ENCODE data around the gene UFSP2. TPM values are rescaled to one million over a fixed set of nuclear protein-coding genes. Genes with fewer than 3 reads are reported as not detected.

The UFSP2 gene
- total and polyA plus RNA-seq, 4 donors: 13.6 to 48.8 (median 21.9) TPM

DNA sequence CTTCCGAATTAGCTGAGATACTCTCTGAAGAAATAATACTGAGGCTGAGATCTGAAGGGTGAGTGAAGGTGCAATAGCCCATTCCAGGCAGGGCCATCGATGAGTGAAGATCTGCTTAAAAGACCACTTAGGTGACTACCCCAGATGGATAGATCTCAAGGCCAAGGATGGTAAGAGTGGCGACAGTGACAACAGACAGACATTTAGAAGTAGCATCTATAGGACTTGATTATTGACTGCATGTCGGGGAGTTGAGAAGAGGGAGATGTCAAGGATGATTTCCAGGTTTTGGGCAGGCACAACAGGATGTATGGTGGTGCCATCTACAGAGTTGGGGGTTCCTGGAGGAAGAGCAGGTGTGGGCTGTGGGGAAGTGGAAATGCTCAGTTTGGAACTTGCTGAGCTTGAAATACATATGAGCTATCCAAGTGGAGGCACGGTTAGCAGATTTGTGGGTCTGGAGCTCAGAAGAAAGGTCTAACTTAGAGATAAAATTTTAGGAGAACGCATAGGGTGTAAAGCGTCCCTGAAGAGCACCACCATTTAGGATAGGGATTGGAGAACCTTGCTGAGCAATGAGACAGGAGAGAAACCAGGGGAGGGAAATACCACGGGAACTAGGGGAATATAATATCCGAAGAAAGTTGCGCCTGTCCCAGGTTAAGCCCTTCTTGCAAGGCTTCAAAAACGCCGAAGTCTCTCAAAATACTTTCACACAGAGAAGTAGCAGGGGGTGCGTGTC, 688 bp downstream of the UFSP2 start:
- no peaks in the 10 kb centered on the region for H3K9me3 ChIP-seq (ENCODE audit: control insufficient read depth in 4 of 4, insufficient read depth in 3 of 4, low read length in 3 of 4)
- H3K27me3 ChIP-seq (ENCODE audit: control insufficient read depth in 3 of 3, insufficient read depth in 3 of 3, low read length in 2 of 3): no peaks in the 10 kb centered on the region
- DNase-seq: peak in 1 of 3 donors; percentile 65
- peak overlapping the region; percentile 79 to 97 for H3K27ac ChIP-seq (ENCODE audit: low read depth in 1 of 2, low read length in 1 of 2)
- WGBS, 2 donors: 17% methylated on average over 13 of the region's 13 CpGs
- TF ChIP-seq, protein P1, sequence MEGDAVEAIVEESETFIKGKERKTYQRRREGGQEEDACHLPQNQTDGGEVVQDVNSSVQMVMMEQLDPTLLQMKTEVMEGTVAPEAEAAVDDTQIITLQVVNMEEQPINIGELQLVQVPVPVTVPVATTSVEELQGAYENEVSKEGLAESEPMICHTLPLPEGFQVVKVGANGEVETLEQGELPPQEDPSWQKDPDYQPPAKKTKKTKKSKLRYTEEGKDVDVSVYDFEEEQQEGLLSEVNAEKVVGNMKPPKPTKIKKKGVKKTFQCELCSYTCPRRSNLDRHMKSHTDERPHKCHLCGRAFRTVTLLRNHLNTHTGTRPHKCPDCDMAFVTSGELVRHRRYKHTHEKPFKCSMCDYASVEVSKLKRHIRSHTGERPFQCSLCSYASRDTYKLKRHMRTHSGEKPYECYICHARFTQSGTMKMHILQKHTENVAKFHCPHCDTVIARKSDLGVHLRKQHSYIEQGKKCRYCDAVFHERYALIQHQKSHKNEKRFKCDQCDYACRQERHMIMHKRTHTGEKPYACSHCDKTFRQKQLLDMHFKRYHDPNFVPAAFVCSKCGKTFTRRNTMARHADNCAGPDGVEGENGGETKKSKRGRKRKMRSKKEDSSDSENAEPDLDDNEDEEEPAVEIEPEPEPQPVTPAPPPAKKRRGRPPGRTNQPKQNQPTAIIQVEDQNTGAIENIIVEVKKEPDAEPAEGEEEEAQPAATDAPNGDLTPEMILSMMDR (IDR thresholded peaks at IDR 0.05; ENCODE audit: control extremely low read depth, extremely low read depth): no peak
- H3K36me3 ChIP-seq (ENCODE audit: control insufficient read depth in 4 of 4, insufficient read depth in 4 of 4, low read length in 4 of 4): peaks cover 0 to 4% (median 1%) of the 10 kb centered on the region in 4 donors
- peak; percentile 37 for ATAC-seq (ENCODE audit: insufficient read depth, low FRiP score)
- H3K9ac ChIP-seq (ENCODE audit: insufficient read depth in 1 of 2, low read length in 2 of 2): peak overlapping the region; percentile 100
- H3K4me1 ChIP-seq (ENCODE audit: control insufficient read depth in 5 of 5, insufficient read depth in 5 of 5, low read length in 5 of 5): peaks cover 0 to 33% (median 9%) of the 10 kb centered on the region in 5 donors
- peak overlapping the region; percentile 79 for H3K4me3 ChIP-seq

- Histone ChIP-seq H3K4me3 (no peak overlapping the region), H3K4me1 (ENCODE audit: control insufficient read depth in 5 of 5, insufficient read depth in 5 of 5, low read length in 5 of 5) (peaks cover 0 to 33% (median 12%) of the 10 kb centered on the region in 5 donors), H3K27me3 (ENCODE audit: control insufficient read depth in 3 of 3, insufficient read depth in 3 of 3, low read length in 2 of 3) (no peaks in the 10 kb centered on the region), H3K36me3 (ENCODE audit: control insufficient read depth in 4 of 4, insufficient read depth in 4 of 4, low read length in 4 of 4) (peaks cover 2 to 15% (median 12%) of the 10 kb centered on the region in 4 donors), H3K9me3 (ENCODE audit: control insufficient read depth in 4 of 4, insufficient read depth in 3 of 4, low read length in 3 of 4) (no peaks in the 10 kb centered on the region), H3K9ac (ENCODE audit: insufficient read depth in 1 of 2, low read length in 2 of 2) (peak overlapping the region in 1 of 2 donors; percentile 26), H3K27ac (ENCODE audit: low read depth in 1 of 2, low read length in 1 of 2) (no peak overlapping the region)
- WGBS, 2 donors: 72 to 87% methylated on average over 2 of the region's 2 CpGs
- ATAC-seq (ENCODE audit: insufficient read depth, low FRiP score) (no peak), DNase-seq (peak; percentile 51 to 90 (median 86))
- TF ChIP-seq, protein P1 (IDR thresholded peaks at IDR 0.05; ENCODE audit: control extremely low read depth, extremely low read depth): no peak
These were observed 4.2 kb downstream of the UFSP2 start for GRCh38 chr4:185421366-185422124.

DNA sequence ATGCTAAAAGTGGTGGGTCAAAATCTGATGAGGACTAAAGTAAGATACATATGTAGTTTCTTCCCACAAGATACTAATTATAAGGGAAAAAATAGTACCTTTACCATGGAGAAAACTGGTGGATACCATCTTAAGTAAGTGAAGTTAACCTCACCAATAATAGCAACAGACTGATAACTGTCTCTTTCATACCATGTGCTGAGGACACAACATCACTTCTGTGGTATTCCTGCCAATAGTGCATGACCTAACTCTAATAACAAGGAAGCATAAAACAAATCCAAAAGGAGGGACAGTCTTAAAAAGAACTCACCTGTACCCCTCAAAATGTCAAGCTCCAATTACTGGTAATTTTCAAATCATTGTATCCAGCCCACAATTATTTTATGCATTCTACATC, 8.8 kb downstream of the UFSP2 start:
- TF ChIP-seq, protein P1 (IDR thresholded peaks at IDR 0.05; ENCODE audit: control extremely low read depth, extremely low read depth): no peak
- Histone ChIP-seq H3K9ac (ENCODE audit: insufficient read depth in 1 of 2, low read length in 2 of 2) (no peak overlapping the region), H3K36me3 (ENCODE audit: control insufficient read depth in 4 of 4, insufficient read depth in 4 of 4, low read length in 4 of 4) (peaks cover 9 to 27% (median 23%) of the 10 kb centered on the region in 4 donors), H3K4me1 (ENCODE audit: control insufficient read depth in 5 of 5, insufficient read depth in 5 of 5, low read length in 5 of 5) (peaks cover 0 to 11% (median 8%) of the 10 kb centered on the region in 5 donors), H3K9me3 (ENCODE audit: control insufficient read depth in 4 of 4, insufficient read depth in 3 of 4, low read length in 3 of 4) (no peaks in the 10 kb centered on the region), H3K27ac (ENCODE audit: low read depth in 1 of 2, low read length in 1 of 2) (no peak overlapping the region), H3K27me3 (ENCODE audit: control insufficient read depth in 3 of 3, insufficient read depth in 3 of 3, low read length in 2 of 3) (no peaks in the 10 kb centered on the region), H3K4me3 (no peak overlapping the region)
- DNase-seq: no peak
- no peak for ATAC-seq (ENCODE audit: insufficient read depth, low FRiP score)

Measured in lung (tissue), 12 donors.